Measurements from ENCODE around the gene SSR2. TPM values are rescaled to one million over a fixed set of nuclear protein-coding genes. Genes with fewer than 3 reads are reported as not detected.

SSR2 gene
- total RNA-seq, 1 experiment from 2014 or later, result 198 TPM

GRCh38 chr1:155981266-155982088 is 39.3 kb downstream of the SSR2 start:
- Mint-ChIP-seq H3K4me1 (ENCODE audit: low read depth, unreplicated experiment) (peaks cover 32% of the 10 kb centered on the region), H3K9me3 (ENCODE audit: unreplicated experiment) (no peaks in the 10 kb centered on the region), H3K27me3 (ENCODE audit: insufficient read depth, unreplicated experiment) (no peaks in the 10 kb centered on the region), H3K4me3 (ENCODE audit: unreplicated experiment) (no peak overlapping the region), H3K27ac (ENCODE audit: unreplicated experiment) (no peak overlapping the region), H3K36me3 (ENCODE audit: insufficient read depth, unreplicated experiment) (no peaks in the 10 kb centered on the region)
- BruUV-seq (replicated peaks), result no TSS peak
- TF ChIP-seq CTCF (IDR thresholded peaks at IDR 0.05; ENCODE audit: insufficient read depth in 1 of 2, low read depth in 1 of 2, low read length in 1 of 2, severe bottlenecking in 1 of 2, unreplicated experiment in 1 of 2), result no peak
- Histone ChIP-seq H3K27me3 (replicated peaks; ENCODE audit: control insufficient read depth, insufficient read depth, low read length) (no peaks in the 10 kb centered on the region), H3K4me1 (peaks cover 30% of the 10 kb centered on the region), H3K9me3 (no peaks in the 10 kb centered on the region), H3K36me3 (ENCODE audit: control insufficient read depth, insufficient read depth, low read length) (no peaks in the 10 kb centered on the region; the same call in 1 of the 2 replicates), H3K4me3 (ENCODE audit: low read depth, low read length) (no peak overlapping the region)
- intact Hi-C loops (cut with micrococcal nuclease; ENCODE audit: unreplicated experiment), result no loop called here
- CTCF ChIA-PET, result interaction anchor here (0.6 kb wide), 1 partner anchor 136 kb away, joined by 8 read pairs; no protein-coding TSS in a partner anchor
- POLR2A ChIA-PET, result no interaction called here
- no peak for DNase-seq

DNA sequence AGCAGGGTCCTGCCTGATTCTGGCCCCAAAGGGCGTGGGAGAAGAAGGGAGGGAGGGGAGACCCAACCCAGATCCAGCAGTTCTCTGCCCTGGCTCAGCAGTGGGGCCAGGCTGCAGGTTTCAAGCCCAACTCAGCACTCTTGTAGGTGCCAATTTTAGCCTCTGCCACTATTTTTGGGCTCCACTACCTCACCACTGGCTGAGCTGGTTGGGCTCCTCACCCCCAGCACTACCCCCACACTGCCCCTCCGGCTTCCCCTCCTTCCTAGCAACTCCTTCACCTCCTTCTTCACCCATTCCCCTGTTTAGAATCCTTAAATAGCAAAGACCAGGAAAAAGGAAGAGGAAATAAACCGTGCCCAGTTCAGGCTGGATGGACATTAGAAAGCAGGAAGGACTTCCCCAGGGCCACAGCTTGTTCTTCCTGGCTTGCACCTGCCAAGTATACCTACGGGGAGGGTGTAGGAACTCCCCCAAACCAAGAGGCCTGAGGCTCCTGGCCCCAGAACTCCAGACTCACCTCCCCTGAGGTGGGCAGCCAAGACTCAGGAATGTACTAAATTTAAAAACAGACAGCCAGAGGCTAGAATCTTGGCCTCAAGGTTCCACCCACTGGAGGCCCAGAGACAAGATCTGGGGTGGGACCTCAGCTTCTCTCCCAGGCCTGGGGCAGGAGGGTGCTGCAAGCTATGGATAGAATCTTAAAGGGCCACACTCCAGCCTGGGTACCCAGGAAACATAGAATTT is 41.0 kb downstream of the SSR2 start:
- no peaks in the 10 kb centered on the region for H3K27me3 Mint-ChIP-seq (ENCODE audit: insufficient read depth, unreplicated experiment)
- H3K36me3 Mint-ChIP-seq (ENCODE audit: insufficient read depth, unreplicated experiment), result peaks cover 6% of the 10 kb centered on the region
- peaks cover 41% of the 10 kb centered on the region for H3K4me1 ChIP-seq
- no peaks in the 10 kb centered on the region for H3K27me3 ChIP-seq (replicated peaks; ENCODE audit: control insufficient read depth, insufficient read depth, low read length)
- ChIA-PET CTCF (interaction anchor here (1.5 kb wide), 1 partner anchor 10 kb away, joined by 7 read pairs; no protein-coding TSS in a partner anchor), POLR2A (no interaction called here)
- peaks cover 46% of the 10 kb centered on the region for H3K4me1 Mint-ChIP-seq (ENCODE audit: low read depth, unreplicated experiment)
- no TSS peak for BruUV-seq (replicated peaks)
- H3K9me3 ChIP-seq, result no peaks in the 10 kb centered on the region
- no peaks in the 10 kb centered on the region; the same call in 1 of the 2 replicates for H3K36me3 ChIP-seq (ENCODE audit: control insufficient read depth, insufficient read depth, low read length)
- H3K9me3 Mint-ChIP-seq (ENCODE audit: unreplicated experiment), result no peaks in the 10 kb centered on the region
- H3K4me3 Mint-ChIP-seq (ENCODE audit: unreplicated experiment), result peak overlapping the region; percentile 82
- peak overlapping the region; percentile 50 for H3K27ac Mint-ChIP-seq (ENCODE audit: unreplicated experiment)
- no peak for DNase-seq
- peak overlapping the region; percentile 99 for H3K4me3 ChIP-seq (ENCODE audit: low read depth, low read length)
- TF ChIP-seq CTCF (IDR thresholded peaks at IDR 0.05; ENCODE audit: insufficient read depth in 1 of 2, low read depth in 1 of 2, low read length in 1 of 2, severe bottlenecking in 1 of 2, unreplicated experiment in 1 of 2), result no peak
- intact Hi-C loops (cut with micrococcal nuclease; ENCODE audit: unreplicated experiment), result loop anchor here (1.0 to 2.0 kb wide), 2 partner anchors 41 kb away; partner anchors contain the start of gene SSR2

GRCh38 chr1:155978973-155979429 is 41.8 kb downstream of the SSR2 start:
- H3K27ac Mint-ChIP-seq (ENCODE audit: unreplicated experiment), result peak overlapping the region; percentile 50
- no peak for TF ChIP-seq CTCF (IDR thresholded peaks at IDR 0.05; ENCODE audit: insufficient read depth in 1 of 2, low read depth in 1 of 2, low read length in 1 of 2, severe bottlenecking in 1 of 2, unreplicated experiment in 1 of 2)
- H3K36me3 Mint-ChIP-seq (ENCODE audit: insufficient read depth, unreplicated experiment), result peaks cover 6% of the 10 kb centered on the region
- H3K27me3 ChIP-seq (replicated peaks; ENCODE audit: control insufficient read depth, insufficient read depth, low read length), result no peaks in the 10 kb centered on the region
- H3K4me3 Mint-ChIP-seq (ENCODE audit: unreplicated experiment), result peak overlapping the region; percentile 82
- POLR2A ChIA-PET, result interaction anchor here (2.2 kb wide), 1 partner anchor 45 kb away, joined by 8 read pairs; the partner anchor contains the start of gene KHDC4
- CTCF ChIA-PET, result interaction anchor here (0.7 to 2.0 kb wide), 5 partner anchors 11 to 234 kb away, joined by 3 to 12 read pairs (median 5); partner anchors contain the start of gene PMF1
- BruUV-seq (replicated peaks), result no TSS peak
- no peaks in the 10 kb centered on the region for H3K27me3 Mint-ChIP-seq (ENCODE audit: insufficient read depth, unreplicated experiment)
- peak; percentile 44 to 48 for DNase-seq
- intact Hi-C loops (cut with micrococcal nuclease; ENCODE audit: unreplicated experiment), result loop anchor here (1.0 to 2.0 kb wide), 2 partner anchors 40 to 41 kb away; partner anchors contain the start of gene SSR2
- no peaks in the 10 kb centered on the region; the same call in 1 of the 2 replicates for H3K36me3 ChIP-seq (ENCODE audit: control insufficient read depth, insufficient read depth, low read length)
- no peaks in the 10 kb centered on the region for H3K9me3 Mint-ChIP-seq (ENCODE audit: unreplicated experiment)
- no peaks in the 10 kb centered on the region for H3K9me3 ChIP-seq
- peaks cover 41% of the 10 kb centered on the region for H3K4me1 ChIP-seq
- H3K4me3 ChIP-seq (ENCODE audit: low read depth, low read length), result peak overlapping the region; percentile 99
- H3K4me1 Mint-ChIP-seq (ENCODE audit: low read depth, unreplicated experiment), result peaks cover 43% of the 10 kb centered on the region

Data from Caco-2 (cell line).